Stimulated activated naive B cell treated with anti-CD40 and anti-IgM and Interleukin-4, amounts not matched to agents 10 μg/mL and 1 μg/mL and 100 μg/mL, for 72 hours (primary cell): ENCODE measurements around the gene ZC3HAV1.
"Not testable (repeated sequence)": the region's sequence is repeated elsewhere in the genome, so short reads cannot be mapped to it uniquely, and the experiment has no call there.

ENCODE experiments used
- ATAC-seq, 2 donors: fragments of 150-1000 bp; cut with Tn5 transposase; replicated peaks; 2 replicates each; pipeline ENCODE4 v1.10.0; 2021; ENCODE audit warnings: moderate library complexity in 1 of 2
- DNase-seq: peaks from one replicate; pipeline ENCODE4 v3.0.0; 2021
- H3K27ac Mint-ChIP-seq: one replicate; pipeline ENCODE4 v1.8.0; 2022; ENCODE audit warnings: mild to moderate bottlenecking, mixed read lengths
- H3K27me3 Mint-ChIP-seq, 2 donors: one replicate each; pipeline ENCODE4 v1.8.0; 2022; ENCODE audit warnings: mixed read lengths in 2 of 2
- H3K36me3 Mint-ChIP-seq, 2 donors: one replicate each; pipeline ENCODE4 v1.8.0; 2022; ENCODE audit warnings: mixed read lengths in 2 of 2, mild to moderate bottlenecking in 1 of 2
- H3K4me1 Mint-ChIP-seq, 2 donors: one replicate each; pipeline ENCODE4 v1.8.0; 2022; ENCODE audit warnings: mixed read lengths in 2 of 2, mild to moderate bottlenecking in 1 of 2
- H3K4me3 Mint-ChIP-seq, 2 donors: one replicate each; pipeline ENCODE4 v1.8.0; 2022; ENCODE audit warnings: mild to moderate bottlenecking in 2 of 2, mixed read lengths in 2 of 2, moderate library complexity in 1 of 2
- H3K9me3 Mint-ChIP-seq, 2 donors: one replicate each; pipeline ENCODE4 v1.8.0; 2022; ENCODE audit warnings: mixed read lengths in 2 of 2, mild to moderate bottlenecking in 1 of 2

ZC3HAV1 gene

DNA sequence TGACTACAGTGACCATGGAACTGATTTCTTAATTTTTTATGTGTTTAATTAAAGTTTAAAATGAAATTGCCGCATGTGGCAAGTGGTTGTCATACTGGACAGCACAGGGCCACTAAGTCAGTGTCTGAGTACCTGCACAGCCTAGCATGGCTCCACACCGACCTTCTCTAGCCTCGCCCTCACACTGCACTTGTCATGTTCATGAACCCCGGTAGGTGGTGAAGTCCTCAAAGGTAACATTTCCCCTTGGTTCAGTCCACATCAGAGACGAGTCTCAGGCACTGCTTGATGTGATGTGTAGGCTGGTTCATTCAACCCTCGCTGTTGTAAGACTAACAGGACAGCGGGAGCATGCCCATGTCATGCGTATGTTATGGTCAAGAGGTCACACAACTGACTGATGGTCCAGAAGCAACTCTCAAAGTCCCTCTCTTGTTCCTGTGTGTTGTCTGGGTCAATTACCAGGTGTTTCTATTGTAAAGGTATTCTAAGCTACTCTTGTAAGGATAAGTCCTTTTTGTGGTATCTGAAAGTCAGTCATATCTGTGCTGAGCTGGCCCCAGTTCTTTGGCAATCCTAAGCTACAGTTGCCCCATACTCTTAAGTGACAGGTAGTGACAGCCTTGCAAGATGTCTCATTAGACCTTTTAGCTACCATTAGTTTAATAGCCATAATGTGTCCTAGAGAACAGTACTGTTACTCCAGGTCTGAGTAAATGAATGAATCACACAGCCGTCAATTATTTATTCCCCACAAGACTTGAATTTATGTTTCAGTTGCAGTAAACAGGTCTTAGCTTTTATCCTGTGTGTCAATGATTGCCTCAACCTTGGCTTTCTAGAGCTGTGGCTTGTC, 40.7 kb downstream of the ZC3HAV1 start:
- peak overlapping the region; percentile 1 for H3K27ac Mint-ChIP-seq
- no peaks in the 10 kb centered on the region for H3K9me3 Mint-ChIP-seq
- H3K4me3 Mint-ChIP-seq, result no peak overlapping the region
- DNase-seq (no peak), ATAC-seq (no peak)
- peaks cover 37 to 64% of the 10 kb centered on the region in 2 donors for H3K36me3 Mint-ChIP-seq
- H3K27me3 Mint-ChIP-seq, result no peaks in the 10 kb centered on the region
- peaks cover 0 to 4% of the 10 kb centered on the region in 2 donors for H3K4me1 Mint-ChIP-seq

DNA sequence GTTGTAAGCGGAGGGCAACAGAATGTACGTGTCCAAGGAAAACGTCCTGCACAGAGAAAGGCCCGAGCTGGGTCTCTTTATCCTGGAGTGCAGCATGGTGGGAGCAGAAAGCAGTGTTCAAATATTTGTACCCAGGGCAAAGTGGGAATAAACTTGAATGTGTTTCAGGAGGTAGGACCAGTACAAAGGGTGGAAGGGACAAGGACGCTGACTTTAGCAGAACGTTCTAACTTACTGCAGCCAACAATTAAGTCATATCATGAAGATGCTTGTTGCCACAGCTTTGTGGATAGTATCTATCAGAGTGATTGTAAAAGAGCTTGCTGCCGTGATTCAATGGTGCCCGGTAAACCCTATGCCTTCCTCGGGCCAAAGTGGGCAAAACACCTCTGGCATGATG, 43.2 kb downstream of the ZC3HAV1 start:
- Mint-ChIP-seq H3K4me3 (no peak overlapping the region), H3K4me1 (peaks cover 5 to 10% of the 10 kb centered on the region in 2 donors), H3K27ac (no peak overlapping the region), H3K9me3 (no peaks in the 10 kb centered on the region), H3K36me3 (peaks cover 31 to 60% of the 10 kb centered on the region in 2 donors), H3K27me3 (no peaks in the 10 kb centered on the region)
- no peak for DNase-seq
- no peak for ATAC-seq

DNA sequence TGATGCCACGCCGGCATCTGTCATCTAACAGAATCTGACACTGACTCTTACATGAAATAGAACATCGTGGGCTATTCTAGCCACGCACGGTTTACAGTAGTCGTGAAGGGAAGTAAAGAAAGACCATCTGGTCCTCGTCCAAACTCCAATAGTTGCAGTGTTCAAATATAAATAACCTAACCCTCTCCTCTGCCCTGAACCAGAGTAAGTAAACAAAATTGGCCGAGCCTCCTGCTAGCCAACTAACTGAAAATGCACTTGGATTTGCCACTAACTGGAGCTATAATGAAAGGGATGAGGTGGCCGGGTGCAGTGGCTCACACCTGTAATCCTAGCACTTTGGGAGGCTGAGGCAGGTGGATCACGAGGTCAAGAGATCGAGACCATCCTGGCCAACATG, 44.2 kb downstream of the ZC3HAV1 start:
- H3K4me3 Mint-ChIP-seq, result no peak overlapping the region
- DNase-seq (no peak), ATAC-seq (no peak)
- H3K36me3 Mint-ChIP-seq, result peaks cover 39 to 69% of the 10 kb centered on the region in 2 donors
- H3K4me1 Mint-ChIP-seq, result peaks cover 11 to 19% of the 10 kb centered on the region in 2 donors
- H3K27me3 Mint-ChIP-seq, result no peaks in the 10 kb centered on the region
- H3K27ac Mint-ChIP-seq, result no peak overlapping the region
- no peaks in the 10 kb centered on the region for H3K9me3 Mint-ChIP-seq

DNA sequence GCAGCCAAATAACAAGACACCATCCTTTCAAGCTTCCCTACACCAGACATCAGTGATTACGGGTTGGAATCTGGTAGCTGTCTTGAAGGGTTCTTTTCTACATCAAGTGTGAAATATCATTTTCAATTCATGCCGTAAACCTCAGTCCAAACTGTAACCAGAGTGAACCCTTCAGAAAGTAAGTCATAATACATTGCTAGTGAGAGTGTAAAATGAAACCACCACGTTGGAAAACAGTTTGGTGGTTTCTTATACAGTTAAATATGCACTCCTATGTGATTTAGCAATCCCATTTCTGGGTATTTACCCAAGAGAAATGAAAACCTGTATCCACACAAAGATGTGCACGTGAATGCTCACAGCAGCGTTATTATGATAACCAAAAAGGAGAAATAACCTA, 48.1 kb downstream of the ZC3HAV1 start:
- Mint-ChIP-seq H3K36me3 (peaks cover 45 to 56% of the 10 kb centered on the region in 2 donors), H3K27ac (no peak overlapping the region), H3K27me3 (no peaks in the 10 kb centered on the region), H3K4me1 (peaks cover 14 to 23% of the 10 kb centered on the region in 2 donors), H3K4me3 (no peak overlapping the region), H3K9me3 (no peaks in the 10 kb centered on the region)
- ATAC-seq (no peak), DNase-seq (no peak)

DNA sequence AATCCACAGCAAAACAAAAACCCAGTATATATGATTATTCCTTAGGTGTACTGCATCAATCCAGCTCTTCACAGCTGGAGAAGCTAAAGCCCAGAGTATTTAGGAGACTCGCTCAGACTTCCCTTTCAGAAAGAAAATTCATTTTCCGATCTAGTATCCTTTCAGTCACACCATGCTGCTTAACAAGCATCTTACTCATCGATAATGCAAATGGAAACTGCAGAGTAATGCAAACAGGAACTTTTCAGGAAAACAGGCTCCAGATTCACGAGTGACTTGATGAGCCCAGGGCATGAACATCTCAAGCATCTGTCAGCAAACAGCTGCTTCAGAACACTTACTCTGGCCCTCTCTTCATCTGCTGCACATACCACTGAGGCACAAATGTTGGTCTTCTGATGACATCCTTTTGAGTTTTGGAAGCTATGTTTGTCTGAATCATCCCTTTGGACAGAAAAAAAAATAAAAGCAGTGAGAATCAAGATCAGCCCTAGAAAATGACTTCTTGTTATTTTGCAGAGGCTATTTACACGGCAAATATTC, 48.8 kb downstream of the ZC3HAV1 start:
- H3K4me3 Mint-ChIP-seq, result no peak overlapping the region
- DNase-seq (no peak), ATAC-seq (no peak)
- no peaks in the 10 kb centered on the region for H3K9me3 Mint-ChIP-seq
- H3K36me3 Mint-ChIP-seq, result peaks cover 45 to 54% of the 10 kb centered on the region in 2 donors
- no peaks in the 10 kb centered on the region for H3K27me3 Mint-ChIP-seq
- peak overlapping the region; percentile 70 for H3K27ac Mint-ChIP-seq
- peaks cover 14 to 23% of the 10 kb centered on the region in 2 donors for H3K4me1 Mint-ChIP-seq

DNA sequence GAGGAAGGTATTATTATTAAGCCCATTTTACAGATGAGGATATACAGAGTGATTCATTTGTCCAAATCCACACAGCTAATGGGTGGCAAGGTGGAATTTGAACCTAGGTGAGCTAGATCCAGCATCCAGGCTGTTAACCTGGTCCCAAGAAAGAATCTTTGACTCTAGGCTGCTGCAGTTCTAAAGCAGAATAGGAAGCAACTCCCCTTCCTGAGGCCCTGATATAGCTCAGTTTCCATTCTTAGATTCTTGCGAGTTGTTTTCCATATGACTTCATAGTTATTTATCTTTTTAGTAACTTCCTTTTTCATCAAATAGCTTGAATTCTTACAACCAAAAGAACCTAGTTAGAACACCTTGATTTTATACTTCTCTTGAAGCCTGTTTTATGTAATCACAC, 49.6 kb downstream of the ZC3HAV1 start:
- Mint-ChIP-seq H3K4me1 (peaks cover 14 to 23% of the 10 kb centered on the region in 2 donors), H3K9me3 (no peaks in the 10 kb centered on the region), H3K27me3 (no peaks in the 10 kb centered on the region), H3K4me3 (no peak overlapping the region), H3K36me3 (peaks cover 38 to 48% of the 10 kb centered on the region in 2 donors), H3K27ac (peak overlapping the region; percentile 70)
- no peak for DNase-seq
- ATAC-seq, result no peak

DNA sequence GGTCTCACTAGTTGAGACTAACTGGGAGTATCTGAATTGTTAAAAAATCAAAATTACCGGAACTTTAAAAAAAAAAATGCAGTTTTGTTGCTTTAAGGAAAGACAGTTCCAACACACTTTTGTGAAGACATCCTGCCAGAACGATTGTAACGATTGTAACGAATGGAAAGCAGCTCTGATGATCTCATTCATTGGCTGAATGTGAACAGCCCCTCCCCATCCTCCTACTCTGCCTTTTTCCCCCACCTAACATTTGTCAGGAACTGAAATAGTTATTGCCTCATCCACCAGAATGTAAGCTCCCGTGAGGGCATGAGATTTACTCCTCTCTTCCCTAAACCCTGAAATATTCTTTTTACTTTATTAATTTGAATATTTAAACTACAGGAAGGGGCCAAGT, 50.6 kb downstream of the ZC3HAV1 start:
- H3K9me3 Mint-ChIP-seq, result no peaks in the 10 kb centered on the region
- ATAC-seq (no peak), DNase-seq (no peak)
- no peak overlapping the region for H3K27ac Mint-ChIP-seq
- H3K4me1 Mint-ChIP-seq, result peaks cover 15 to 23% of the 10 kb centered on the region in 2 donors
- no peak overlapping the region for H3K4me3 Mint-ChIP-seq
- H3K36me3 Mint-ChIP-seq, result peaks cover 42 to 48% of the 10 kb centered on the region in 2 donors
- H3K27me3 Mint-ChIP-seq, result no peaks in the 10 kb centered on the region

DNA sequence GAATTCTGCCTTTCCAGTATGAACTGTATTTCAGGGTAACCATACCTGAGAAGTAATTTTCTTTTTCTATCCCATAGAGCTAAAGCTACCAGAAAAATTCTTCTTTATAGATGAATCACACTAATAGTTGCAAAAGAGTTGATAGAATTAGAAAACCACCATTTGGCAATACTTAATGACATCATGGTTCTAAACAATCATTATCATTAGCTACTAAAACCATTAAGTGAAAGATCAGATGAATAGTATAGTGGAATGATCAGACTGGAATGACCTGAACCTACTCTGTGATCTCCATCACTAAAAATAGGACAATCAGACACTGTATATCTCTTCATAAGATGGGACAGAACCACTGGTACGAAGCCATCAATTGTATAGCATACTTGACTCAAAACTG, 53.8 kb downstream of the ZC3HAV1 start:
- Mint-ChIP-seq H3K4me1 (peaks cover 8% of the 10 kb centered on the region in 2 donors), H3K27ac (no peak overlapping the region), H3K9me3 (no peaks in the 10 kb centered on the region), H3K36me3 (peaks cover 35 to 47% of the 10 kb centered on the region in 2 donors), H3K27me3 (no peaks in the 10 kb centered on the region), H3K4me3 (no peak overlapping the region)
- no peak for DNase-seq
- peak in 1 of 2 donors; percentile 39 for ATAC-seq

DNA sequence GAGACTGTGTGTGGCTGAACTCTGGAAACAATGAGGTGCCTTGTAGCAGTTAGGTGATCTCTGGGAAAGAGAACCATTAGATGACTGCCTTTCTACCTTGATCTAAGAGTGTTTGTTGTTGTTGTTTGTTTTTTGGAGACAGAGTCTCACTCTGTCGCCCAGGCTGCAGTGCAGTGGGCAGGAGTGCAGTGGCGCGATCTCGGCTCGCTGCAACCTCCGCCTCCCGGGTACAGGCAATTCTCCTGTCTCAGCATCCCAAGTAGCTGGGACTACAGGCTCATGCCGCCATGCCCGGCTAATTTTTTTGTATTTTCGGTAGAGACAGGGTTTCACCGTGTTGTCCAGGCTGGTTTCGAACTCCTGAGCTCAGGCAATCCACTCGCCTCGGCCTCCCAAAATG, 54.9 kb downstream of the ZC3HAV1 start:
- not testable (repeated sequence) for DNase-seq, H3K4me3 Mint-ChIP-seq, H3K27me3 Mint-ChIP-seq, H3K4me1 Mint-ChIP-seq, ATAC-seq, H3K9me3 Mint-ChIP-seq
- peak overlapping the region; percentile 75 for H3K27ac Mint-ChIP-seq
- H3K36me3 Mint-ChIP-seq, result peaks cover 30 to 45% of the 10 kb centered on the region in 2 donors

DNA sequence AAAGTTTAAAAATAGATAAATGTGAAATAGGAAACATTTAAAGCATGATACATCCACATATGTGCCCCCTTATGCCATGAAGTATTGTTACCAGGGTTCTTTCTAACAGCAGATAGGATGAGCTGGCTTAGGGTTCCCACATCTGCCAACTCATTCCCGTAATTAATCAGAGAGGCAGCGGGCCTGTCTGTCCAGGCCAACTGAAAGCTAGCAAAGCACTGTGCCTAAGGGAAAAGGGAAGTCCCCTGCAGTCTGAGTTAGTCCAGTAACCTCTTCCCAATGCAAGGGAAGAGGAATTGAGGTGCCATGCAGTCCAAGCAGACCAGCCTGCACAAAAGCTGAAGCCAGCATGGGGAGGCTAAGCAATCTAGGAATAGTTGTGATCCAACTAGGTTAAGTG, 55.4 kb downstream of the ZC3HAV1 start:
- no peak for ATAC-seq
- Mint-ChIP-seq H3K36me3 (peaks cover 35 to 50% of the 10 kb centered on the region in 2 donors), H3K4me3 (no peak overlapping the region), H3K27me3 (no peaks in the 10 kb centered on the region), H3K4me1 (peaks cover 0 to 1% of the 10 kb centered on the region in 2 donors), H3K27ac (no peak overlapping the region), H3K9me3 (no peaks in the 10 kb centered on the region)
- DNase-seq, result no peak

DNA sequence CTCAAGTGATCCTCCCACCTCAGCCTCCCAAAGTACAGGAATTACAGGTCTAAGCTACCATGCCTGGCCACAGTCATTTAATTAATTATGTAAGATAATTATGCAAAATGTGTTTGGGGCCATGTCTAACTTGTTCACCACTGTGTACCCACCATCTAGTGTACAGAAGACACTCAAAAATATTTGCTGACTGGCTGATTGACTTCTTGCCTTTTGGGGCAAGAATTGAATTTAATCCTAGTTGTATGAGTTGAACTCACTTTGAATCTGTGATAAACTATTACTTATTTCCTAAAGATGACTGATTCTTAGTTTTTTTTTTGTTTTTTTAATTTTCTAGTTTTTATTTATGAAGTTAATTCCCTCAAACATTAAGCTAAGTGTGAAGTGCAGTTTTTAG, 57.9 kb downstream of the ZC3HAV1 start:
- DNase-seq (no peak), ATAC-seq (no peak)
- Mint-ChIP-seq H3K27me3 (no peaks in the 10 kb centered on the region), H3K4me3 (no peak overlapping the region), H3K27ac (no peak overlapping the region), H3K36me3 (peaks cover 38 to 58% of the 10 kb centered on the region in 2 donors), H3K4me1 (peaks cover 2% of the 10 kb centered on the region in 2 donors), H3K9me3 (no peaks in the 10 kb centered on the region)

DNA sequence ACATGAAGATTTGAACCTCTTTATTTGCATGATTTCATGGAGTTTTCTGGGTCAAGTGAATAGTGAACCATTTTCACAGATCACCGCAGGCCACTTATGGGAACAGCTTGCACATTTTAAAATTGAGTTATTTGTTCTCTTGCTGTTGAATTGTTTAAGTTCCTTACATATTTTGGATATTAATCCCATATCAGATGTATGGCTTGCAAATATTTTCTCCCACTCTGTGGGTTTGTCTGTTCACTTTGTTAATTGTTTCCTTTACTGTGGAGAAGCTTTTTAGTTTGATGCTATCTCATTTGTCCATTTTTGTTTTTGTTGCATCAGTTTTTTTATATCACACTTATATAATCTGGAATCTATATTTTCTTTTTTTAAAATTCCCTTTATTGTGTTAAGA, 59.6 kb downstream of the ZC3HAV1 start:
- ATAC-seq (no peak), DNase-seq (no peak)
- Mint-ChIP-seq H3K4me3 (no peak overlapping the region), H3K4me1 (peaks cover 8 to 19% of the 10 kb centered on the region in 2 donors), H3K9me3 (peaks cover 0 to 5% of the 10 kb centered on the region in 2 donors), H3K36me3 (peaks cover 47 to 70% of the 10 kb centered on the region in 2 donors), H3K27me3 (no peaks in the 10 kb centered on the region), H3K27ac (no peak overlapping the region)

DNA sequence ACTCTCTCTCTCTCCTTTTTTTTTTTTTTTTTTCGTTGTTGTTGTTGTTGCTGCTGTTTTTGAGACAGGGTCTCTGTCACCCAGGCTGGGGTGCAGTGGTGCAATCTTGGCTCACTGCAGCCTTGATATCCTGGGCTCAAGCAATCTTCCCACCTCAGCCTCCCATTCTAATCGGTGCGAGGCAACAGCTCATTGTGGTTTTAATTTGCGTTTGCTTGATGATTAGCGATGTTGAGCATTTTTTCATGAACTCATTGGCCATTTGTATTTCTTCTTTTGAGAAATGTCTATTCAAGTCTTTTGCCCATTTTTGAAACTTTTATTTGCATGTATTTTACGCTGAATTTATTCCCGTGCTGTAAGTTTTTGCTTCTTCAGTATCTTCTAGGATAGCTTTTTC, 60.4 kb downstream of the ZC3HAV1 start:
- peaks cover 0 to 6% of the 10 kb centered on the region in 2 donors for H3K9me3 Mint-ChIP-seq
- H3K27me3 Mint-ChIP-seq, result no peaks in the 10 kb centered on the region
- H3K36me3 Mint-ChIP-seq, result peaks cover 45 to 70% of the 10 kb centered on the region in 2 donors
- ATAC-seq (no peak), DNase-seq (no peak)
- H3K4me1 Mint-ChIP-seq, result peaks cover 12 to 28% of the 10 kb centered on the region in 2 donors
- H3K4me3 Mint-ChIP-seq, result no peak overlapping the region
- peak overlapping the region; percentile 32 for H3K27ac Mint-ChIP-seq

DNA sequence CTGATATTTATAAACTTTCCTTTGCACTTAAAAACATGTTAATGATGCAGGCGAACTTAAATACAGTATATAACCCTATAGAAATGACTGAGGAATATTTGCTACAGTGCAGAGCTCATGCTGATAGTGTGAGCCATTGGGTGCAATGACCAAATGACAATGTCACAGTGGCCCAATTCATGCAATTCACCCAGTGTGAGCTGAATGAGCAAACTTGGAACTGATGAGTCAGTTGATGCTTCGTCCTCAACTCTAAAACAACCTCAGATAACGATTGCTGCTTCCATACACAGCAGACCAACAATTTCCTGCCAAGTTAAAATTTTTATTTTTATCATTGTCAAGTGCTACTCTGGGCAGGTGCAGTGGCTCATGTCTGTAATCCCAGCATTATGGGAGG, 61.5 kb downstream of the ZC3HAV1 start:
- Mint-ChIP-seq H3K4me1 (peaks cover 13 to 36% of the 10 kb centered on the region in 2 donors), H3K36me3 (peaks cover 49 to 72% of the 10 kb centered on the region in 2 donors), H3K4me3 (no peak overlapping the region), H3K27ac (peak overlapping the region; percentile 47), H3K9me3 (peaks cover 0 to 8% of the 10 kb centered on the region in 2 donors), H3K27me3 (no peaks in the 10 kb centered on the region)
- DNase-seq, result no peak
- no peak for ATAC-seq

DNA sequence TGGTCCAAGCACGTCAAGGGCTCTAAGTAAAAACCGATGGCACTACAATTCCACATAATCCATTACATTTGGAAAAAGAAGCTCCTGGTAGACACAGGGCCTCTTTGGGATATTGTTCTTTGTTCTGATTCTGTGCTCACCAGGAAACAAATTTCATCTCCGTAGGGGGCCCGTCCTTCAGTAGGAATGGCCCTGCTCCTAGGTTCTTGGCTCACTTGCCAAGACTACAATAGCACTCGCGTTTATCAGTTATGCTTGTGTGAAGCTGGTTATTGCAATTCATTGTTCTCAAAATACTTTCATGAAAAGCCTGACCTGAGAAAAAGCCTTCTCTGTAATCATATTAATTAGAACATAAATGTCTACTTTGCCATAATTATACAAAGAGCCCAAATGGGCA, 63.4 kb downstream of the ZC3HAV1 start:
- peaks cover 18 to 46% of the 10 kb centered on the region in 2 donors for H3K4me1 Mint-ChIP-seq
- H3K4me3 Mint-ChIP-seq, result no peak overlapping the region
- H3K9me3 Mint-ChIP-seq, result peaks cover 0 to 8% of the 10 kb centered on the region in 2 donors

More for the DNA sequence above, 63.4 kb downstream of the ZC3HAV1 start:
- Mint-ChIP-seq H3K36me3 (peaks cover 45 to 64% of the 10 kb centered on the region in 2 donors), H3K27me3 (no peaks in the 10 kb centered on the region), H3K27ac (peak overlapping the region; percentile 60)
- ATAC-seq, result no peak
- DNase-seq, result no peak
